NT2/D1 (cell line): ENCODE results near the gene SDHA.
"Not testable (repeated sequence)": the region's sequence is repeated elsewhere in the genome, so short reads cannot be mapped to it uniquely, and the experiment has no call there.

Source experiments
- DNase-seq: peaks from one replicate; pipeline ENCODE4 v3.0.0-alpha.2; 2011; ENCODE audit warnings: low read depth, low spot score
- H3K27me3 ChIP-seq: 2 replicates; pipeline ENCODE4 v1.6.0; 2011; ENCODE audit warnings: mild to moderate bottlenecking; ENCODE audit not compliant: insufficient read length, insufficient read depth
- H3K36me3 ChIP-seq: 2 replicates; pipeline ENCODE4 v1.6.1; 2011; ENCODE audit warnings: mild to moderate bottlenecking, low read length, mixed read lengths; ENCODE audit not compliant: insufficient read depth, insufficient read length
- H3K4me1 ChIP-seq: 2 replicates; pipeline ENCODE4 v1.5.1; 2011; ENCODE audit not compliant: insufficient read depth, insufficient read length
- H3K4me3 ChIP-seq: 2 replicates; pipeline ENCODE4 v1.5.1; 2011; ENCODE audit warnings: low read depth; ENCODE audit not compliant: insufficient read length
- H3K9ac ChIP-seq: 2 replicates; pipeline ENCODE4 v1.6.0; 2011; ENCODE audit warnings: low read depth; ENCODE audit not compliant: insufficient read length
- H3K9me3 ChIP-seq: 2 replicates; pipeline ENCODE4 v1.5.1; 2011; ENCODE audit warnings: mild to moderate bottlenecking, low read length; ENCODE audit not compliant: insufficient read depth
- SUZ12 ChIP-seq: IDR thresholded peaks from 2 replicates; pipeline ENCODE4 v1.6.1; 2011; ENCODE audit not compliant: insufficient read length, insufficient read depth; ENCODE audit errors: extremely low read depth
- YY1 ChIP-seq: IDR thresholded peaks from 2 replicates; pipeline ENCODE4 v1.6.1; 2011; ENCODE audit not compliant: insufficient read length, insufficient read depth
- ZNF274 ChIP-seq: IDR thresholded peaks from 2 replicates; pipeline ENCODE4 v1.6.1; 2011; ENCODE audit warnings: mild to moderate bottlenecking, low read depth, low read length

Gene SDHA

GRCh38 chr5:298737-299125 is 80.6 kb downstream of the SDHA start:
- Histone ChIP-seq H3K36me3 (peaks cover 2% of the 10 kb centered on the region), H3K4me1 (no peaks in the 10 kb centered on the region), H3K27me3 (no peaks in the 10 kb centered on the region), H3K4me3 (no peak overlapping the region), H3K9me3 (no peaks in the 10 kb centered on the region), H3K9ac (no peak overlapping the region)
- DNase-seq, result no peak
- TF ChIP-seq YY1 (no peak), SUZ12 (no peak), ZNF274 (no peak)

GRCh38 chr5:299921-300320 is 81.8 kb downstream of the SDHA start:
- H3K9me3 ChIP-seq, H3K4me1 ChIP-seq, H3K9ac ChIP-seq, H3K4me3 ChIP-seq, H3K27me3 ChIP-seq, H3K36me3 ChIP-seq, DNase-seq: not testable (repeated sequence)

- not testable (repeated sequence) for H3K4me1 ChIP-seq, H3K9ac ChIP-seq
These were observed 82.7 kb downstream of the SDHA start for GRCh38 chr5:300691-301435.

GRCh38 chr5:302416-302815 is 84.3 kb downstream of the SDHA start:
- not testable (repeated sequence) for H3K4me1 ChIP-seq, H3K4me3 ChIP-seq, H3K27me3 ChIP-seq, H3K9ac ChIP-seq, H3K9me3 ChIP-seq, DNase-seq
- peaks cover 21% of the 10 kb centered on the region for H3K36me3 ChIP-seq

More at GRCh38 chr5:300691-301435, 82.7 kb downstream of the SDHA start:
- H3K36me3 ChIP-seq, DNase-seq, H3K27me3 ChIP-seq, H3K4me3 ChIP-seq, H3K9me3 ChIP-seq: not testable (repeated sequence)

- peaks cover 26% of the 10 kb centered on the region for H3K36me3 ChIP-seq
- no peaks in the 10 kb centered on the region for H3K4me1 ChIP-seq
- no peaks in the 10 kb centered on the region for H3K27me3 ChIP-seq
- no peak overlapping the region for H3K4me3 ChIP-seq
- no peak overlapping the region for H3K9ac ChIP-seq
- no peaks in the 10 kb centered on the region for H3K9me3 ChIP-seq
- DNase-seq, result no peak
- TF ChIP-seq SUZ12 (no peak), ZNF274 (no peak), YY1 (no peak)
These were observed 84.8 kb downstream of the SDHA start for GRCh38 chr5:302966-303365.

- peaks cover 31% of the 10 kb centered on the region for H3K36me3 ChIP-seq
- not testable (repeated sequence) for H3K9me3 ChIP-seq, H3K4me3 ChIP-seq, H3K9ac ChIP-seq, H3K4me1 ChIP-seq, DNase-seq, H3K27me3 ChIP-seq
These were observed 85.6 kb downstream of the SDHA start for GRCh38 chr5:303741-304140.

- Histone ChIP-seq H3K4me1 (no peaks in the 10 kb centered on the region), H3K9me3 (no peaks in the 10 kb centered on the region), H3K4me3 (no peak overlapping the region), H3K36me3 (peaks cover 39% of the 10 kb centered on the region), H3K9ac (no peak overlapping the region), H3K27me3 (no peaks in the 10 kb centered on the region)
- TF ChIP-seq ZNF274, result no peak
- no peak for TF ChIP-seq SUZ12
- TF ChIP-seq YY1, result no peak
- DNase-seq, result no peak
These were observed 86.9 kb downstream of the SDHA start for GRCh38 chr5:305050-305449.

- Histone ChIP-seq H3K27me3 (no peaks in the 10 kb centered on the region), H3K4me1 (no peaks in the 10 kb centered on the region), H3K4me3 (no peak overlapping the region), H3K9me3 (no peaks in the 10 kb centered on the region), H3K9ac (no peak overlapping the region), H3K36me3 (peaks cover 42% of the 10 kb centered on the region)
- TF ChIP-seq YY1 (no peak), SUZ12 (no peak), ZNF274 (no peak)
- no peak for DNase-seq
These were observed 87.3 kb downstream of the SDHA start for GRCh38 chr5:305459-305858.
